ENCODE results near the gene TECR. TPM values are rescaled to one million over a fixed set of nuclear protein-coding genes. Genes with fewer than 3 reads are reported as not detected.
"Not testable (repeated sequence)": the region's sequence is repeated elsewhere in the genome, so short reads cannot be mapped to it uniquely, and the experiment has no call there.

Gene TECR
- total RNA-seq, 2 donors from 2014 or later: 100 to 139 TPM

- H3K4me1 Mint-ChIP-seq: peaks cover 14% of the 10 kb centered on the region
- ATAC-seq (replicated peaks): no peak
- no peak overlapping the region for H3K27ac Mint-ChIP-seq
- H3K36me3 Mint-ChIP-seq (ENCODE audit: low read depth): no peaks in the 10 kb centered on the region
- H3K4me3 Mint-ChIP-seq: no peak overlapping the region
- no peaks in the 10 kb centered on the region for H3K9me3 Mint-ChIP-seq
- no peaks in the 10 kb centered on the region for H3K27me3 Mint-ChIP-seq
These were observed 26.9 kb upstream of the TECR start for GRCh38 chr19:14502334-14503092.

- Mint-ChIP-seq H3K27ac (peak overlapping the region; percentile 23), H3K4me1 (peaks cover 18% of the 10 kb centered on the region), H3K9me3 (no peaks in the 10 kb centered on the region), H3K27me3 (no peaks in the 10 kb centered on the region), H3K4me3 (no peak overlapping the region), H3K36me3 (ENCODE audit: low read depth) (no peaks in the 10 kb centered on the region)
- ATAC-seq (replicated peaks): no peak
These were observed 26.1 kb upstream of the TECR start for GRCh38 chr19:14503285-14503684.

- not testable (repeated sequence) for H3K4me3 Mint-ChIP-seq; H3K36me3 Mint-ChIP-seq (ENCODE audit: low read depth); H3K9me3 Mint-ChIP-seq; ATAC-seq (replicated peaks); H3K27me3 Mint-ChIP-seq; H3K27ac Mint-ChIP-seq
- peaks cover 18% of the 10 kb centered on the region for H3K4me1 Mint-ChIP-seq
These were observed 24.8 kb upstream of the TECR start for GRCh38 chr19:14504575-14504974.

- ATAC-seq (replicated peaks): peak; percentile 83
- Mint-ChIP-seq H3K27ac (peak overlapping the region; percentile 70), H3K4me3 (peak overlapping the region; percentile 46), H3K36me3 (ENCODE audit: low read depth) (no peaks in the 10 kb centered on the region), H3K9me3 (no peaks in the 10 kb centered on the region), H3K27me3 (no peaks in the 10 kb centered on the region), H3K4me1 (peaks cover 18% of the 10 kb centered on the region)
These were observed 23.7 kb upstream of the TECR start for GRCh38 chr19:14505488-14506239.

GRCh38 chr19:14507704-14508542 lies 21.5 kb upstream of the TECR start:
- no peaks in the 10 kb centered on the region for H3K36me3 Mint-ChIP-seq (ENCODE audit: low read depth)
- no peaks in the 10 kb centered on the region for H3K9me3 Mint-ChIP-seq
- H3K27me3 Mint-ChIP-seq: no peaks in the 10 kb centered on the region
- peaks cover 25% of the 10 kb centered on the region for H3K4me1 Mint-ChIP-seq
- H3K4me3 Mint-ChIP-seq: peak overlapping the region; percentile 46
- peak overlapping the region; percentile 66 for H3K27ac Mint-ChIP-seq
- ATAC-seq (replicated peaks): no peak

- H3K27me3 Mint-ChIP-seq: no peaks in the 10 kb centered on the region
- ATAC-seq (replicated peaks): peak; percentile 54
- H3K9me3 Mint-ChIP-seq: no peaks in the 10 kb centered on the region
- peaks cover 26% of the 10 kb centered on the region for H3K36me3 Mint-ChIP-seq (ENCODE audit: low read depth)
- peaks cover 28% of the 10 kb centered on the region for H3K4me1 Mint-ChIP-seq
- peak overlapping the region; percentile 44 for H3K4me3 Mint-ChIP-seq
- peak overlapping the region; percentile 66 for H3K27ac Mint-ChIP-seq
These were observed 18.8 kb upstream of the TECR start for GRCh38 chr19:14510311-14511228.

- Mint-ChIP-seq H3K9me3 (no peaks in the 10 kb centered on the region), H3K4me3 (peak overlapping the region; percentile 44), H3K27me3 (no peaks in the 10 kb centered on the region), H3K4me1 (peaks cover 30% of the 10 kb centered on the region), H3K27ac (peak overlapping the region; percentile 66), H3K36me3 (ENCODE audit: low read depth) (peaks cover 32% of the 10 kb centered on the region)
- ATAC-seq (replicated peaks): no peak
These were observed 18.2 kb upstream of the TECR start for GRCh38 chr19:14511229-14511593.

- no peak for ATAC-seq (replicated peaks)
- no peak overlapping the region for H3K4me3 Mint-ChIP-seq
- peaks cover 35% of the 10 kb centered on the region for H3K4me1 Mint-ChIP-seq
- H3K27me3 Mint-ChIP-seq: no peaks in the 10 kb centered on the region
- H3K36me3 Mint-ChIP-seq (ENCODE audit: low read depth): peaks cover 45% of the 10 kb centered on the region
- H3K27ac Mint-ChIP-seq: no peak overlapping the region
- no peaks in the 10 kb centered on the region for H3K9me3 Mint-ChIP-seq
These were observed 16.9 kb upstream of the TECR start for GRCh38 chr19:14512406-14512961.

GRCh38 chr19:14514215-14514863 lies 15.1 kb upstream of the TECR start:
- Mint-ChIP-seq H3K4me3 (peak overlapping the region; percentile 99), H3K4me1 (peaks cover 37% of the 10 kb centered on the region), H3K27me3 (no peaks in the 10 kb centered on the region), H3K36me3 (ENCODE audit: low read depth) (peaks cover 56% of the 10 kb centered on the region), H3K9me3 (no peaks in the 10 kb centered on the region), H3K27ac (peak overlapping the region; percentile 92)
- no peak for ATAC-seq (replicated peaks)

GRCh38 chr19:14515501-14516047 lies 13.8 kb upstream of the TECR start:
- H3K27me3 Mint-ChIP-seq: no peaks in the 10 kb centered on the region
- H3K36me3 Mint-ChIP-seq (ENCODE audit: low read depth): peaks cover 56% of the 10 kb centered on the region
- no peak for ATAC-seq (replicated peaks)
- H3K9me3 Mint-ChIP-seq: no peaks in the 10 kb centered on the region
- peak overlapping the region; percentile 92 for H3K27ac Mint-ChIP-seq
- peaks cover 43% of the 10 kb centered on the region for H3K4me1 Mint-ChIP-seq
- peak overlapping the region; percentile 99 for H3K4me3 Mint-ChIP-seq

- no peaks in the 10 kb centered on the region for H3K27me3 Mint-ChIP-seq
- peak overlapping the region; percentile 99 for H3K4me3 Mint-ChIP-seq
- peaks cover 56% of the 10 kb centered on the region for H3K36me3 Mint-ChIP-seq (ENCODE audit: low read depth)
- H3K9me3 Mint-ChIP-seq: no peaks in the 10 kb centered on the region
- no peak for ATAC-seq (replicated peaks)
- peak overlapping the region; percentile 92 for H3K27ac Mint-ChIP-seq
- H3K4me1 Mint-ChIP-seq: peaks cover 40% of the 10 kb centered on the region
These were observed 13.3 kb upstream of the TECR start for GRCh38 chr19:14516048-14516534.

- no peak for ATAC-seq (replicated peaks)
- peaks cover 56% of the 10 kb centered on the region for H3K36me3 Mint-ChIP-seq (ENCODE audit: low read depth)
- no peaks in the 10 kb centered on the region for H3K9me3 Mint-ChIP-seq
- peak overlapping the region; percentile 99 for H3K4me3 Mint-ChIP-seq
- peaks cover 41% of the 10 kb centered on the region for H3K4me1 Mint-ChIP-seq
- no peaks in the 10 kb centered on the region for H3K27me3 Mint-ChIP-seq
- peak overlapping the region; percentile 92 for H3K27ac Mint-ChIP-seq
These were observed 12.5 kb upstream of the TECR start for GRCh38 chr19:14516746-14517438.
